Effector CD4-positive, alpha-beta T cell (primary cell): ENCODE data around the gene NBAS.

Source experiments
- DNase-seq: peaks from one replicate; pipeline ENCODE4 v3.0.0-alpha.2; 2020
- total RNA-seq: gene quantifications from one replicate; lab custom pipeline; 2026; lab: John Stamatoyannopoulos, UW

The NBAS gene
- 109 reads per million, percentile 84 among the genes with 10 or more reads in this experiment for total RNA-seq

- peak; percentile 66 for DNase-seq
Measured at GRCh38 chr2:15560988-15561573, at the start of gene NBAS. TSS of gene NBAS (minus strand) at chr2:15561334. CDS start at chr2:15561304, 30 bp downstream.

GRCh38 chr2:15610430-15610952 lies 49.4 kb upstream of the NBAS start:
- no peak for DNase-seq

GRCh38 chr2:15609341-15610042 lies 48.4 kb upstream of the NBAS start:
- DNase-seq: no peak

GRCh38 chr2:15608392-15608761 lies 47.2 kb upstream of the NBAS start:
- DNase-seq: no peak

GRCh38 chr2:15607709-15608391 lies 46.7 kb upstream of the NBAS start:
- DNase-seq: no peak

GRCh38 chr2:15606481-15607441 lies 45.6 kb upstream of the NBAS start:
- no peak for DNase-seq

GRCh38 chr2:15605721-15606120 lies 44.6 kb upstream of the NBAS start:
- DNase-seq: no peak

- DNase-seq: no peak
Measured at GRCh38 chr2:15603948-15604347, 42.8 kb upstream of the NBAS start.

- no peak for DNase-seq
Measured at GRCh38 chr2:15603044-15603765, 42.1 kb upstream of the NBAS start.

GRCh38 chr2:15602393-15602792 lies 41.3 kb upstream of the NBAS start:
- no peak for DNase-seq

- no peak for DNase-seq
Measured at GRCh38 chr2:15601681-15602080, 40.5 kb upstream of the NBAS start.

GRCh38 chr2:15599994-15600393 lies 38.9 kb upstream of the NBAS start:
- DNase-seq: no peak

GRCh38 chr2:15596968-15597367 lies 35.8 kb upstream of the NBAS start:
- no peak for DNase-seq

GRCh38 chr2:15596350-15596749 lies 35.2 kb upstream of the NBAS start:
- DNase-seq: no peak

GRCh38 chr2:15595936-15596335 lies 34.8 kb upstream of the NBAS start:
- DNase-seq: no peak

- DNase-seq: no peak
Measured at GRCh38 chr2:15595342-15595905, 34.3 kb upstream of the NBAS start.

- DNase-seq: no peak
Measured at GRCh38 chr2:15594291-15595256, 33.4 kb upstream of the NBAS start.

GRCh38 chr2:15593327-15593705 lies 32.2 kb upstream of the NBAS start:
- no peak for DNase-seq

- DNase-seq: peak; percentile 79
Measured at GRCh38 chr2:15591692-15592463, 30.7 kb upstream of the NBAS start, which contains the start of gene DDX1. TSS of gene DDX1 (plus strand) at chr2:15591868. CDS start at chr2:15591934, 66 bp downstream.

- no peak for DNase-seq
Measured at GRCh38 chr2:15591373-15591691, 30.2 kb upstream of the NBAS start.
